HG03575 (cell line): Measurements from ENCODE around the gene COQ5.

Experiments used
- ATAC-seq: cut with Tn5 transposase; IDR thresholded peaks from one replicate; pipeline ENCODE4 v1.9.1; 2021; ENCODE audit not compliant: unreplicated experiment, insufficient number of reproducible peaks, low FRiP score; ENCODE audit errors: extremely low read depth

The COQ5 gene

DNA sequence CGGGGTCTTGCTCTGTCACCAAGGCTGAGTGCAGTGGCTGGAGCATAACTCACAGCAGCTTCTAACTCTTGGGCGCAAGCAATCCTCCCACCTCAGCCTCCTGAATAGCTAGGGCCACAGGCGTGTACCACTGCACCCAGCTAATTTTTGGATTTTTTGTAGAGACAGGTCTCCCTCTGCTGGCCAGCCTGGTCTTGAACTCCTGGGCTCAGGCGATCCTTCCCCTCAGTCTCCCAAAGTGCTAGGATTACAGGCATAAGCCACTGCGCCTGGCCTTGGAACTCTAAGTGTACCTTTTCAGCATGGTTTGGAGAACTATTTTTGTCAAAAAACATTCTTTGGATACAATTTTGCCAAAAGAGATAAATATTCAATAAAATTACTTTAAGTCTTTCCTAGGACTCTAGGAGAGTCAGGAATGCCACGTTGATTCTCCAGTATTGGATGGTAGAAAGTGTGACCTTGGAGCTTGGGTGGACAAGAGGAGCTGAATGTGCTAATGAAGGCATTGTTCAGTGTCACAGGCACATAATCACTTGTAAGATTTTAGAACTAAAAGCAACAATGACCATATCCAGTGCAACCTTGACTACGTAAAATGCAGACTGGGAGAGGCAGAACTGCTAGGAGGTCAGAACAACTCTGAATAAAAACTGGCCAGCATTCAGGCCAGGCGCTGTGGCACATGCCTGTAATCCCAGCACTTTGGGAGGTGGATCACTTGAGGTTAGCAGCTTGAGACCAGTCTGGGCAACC is 62.2 kb downstream of the COQ5 start:
- ATAC-seq, result no peak

- ATAC-seq, result no peak
Measured at GRCh38 chr12:120465756-120466155, 63.2 kb downstream of the COQ5 start.

GRCh38 chr12:120463712-120464111 is 65.2 kb downstream of the COQ5 start:
- no peak for ATAC-seq

DNA sequence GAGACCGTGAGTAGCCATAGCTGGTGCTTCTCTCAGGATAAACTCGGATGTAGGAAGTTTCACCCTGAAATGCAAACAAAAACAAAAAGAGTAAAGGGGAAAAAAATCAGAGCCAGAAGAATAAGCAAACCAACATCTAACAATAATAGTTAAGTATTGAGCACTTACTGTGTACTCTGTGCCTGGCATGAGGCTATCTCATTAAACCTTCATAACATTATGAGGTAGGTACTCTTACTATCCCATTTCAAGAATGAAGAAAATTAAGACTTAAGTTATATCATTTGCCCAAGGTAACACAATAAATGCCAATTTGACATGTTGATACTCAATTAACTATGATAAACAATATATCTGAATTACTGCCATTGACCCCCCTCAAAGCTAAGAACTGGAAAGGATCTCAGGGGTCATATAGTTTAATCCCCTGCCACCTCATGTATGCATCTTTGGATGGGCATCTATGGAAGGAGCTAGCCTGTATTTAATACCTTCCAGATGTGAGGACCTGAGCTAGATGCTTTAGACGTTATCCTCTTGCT is 66.8 kb downstream of the COQ5 start:
- ATAC-seq, result no peak

DNA sequence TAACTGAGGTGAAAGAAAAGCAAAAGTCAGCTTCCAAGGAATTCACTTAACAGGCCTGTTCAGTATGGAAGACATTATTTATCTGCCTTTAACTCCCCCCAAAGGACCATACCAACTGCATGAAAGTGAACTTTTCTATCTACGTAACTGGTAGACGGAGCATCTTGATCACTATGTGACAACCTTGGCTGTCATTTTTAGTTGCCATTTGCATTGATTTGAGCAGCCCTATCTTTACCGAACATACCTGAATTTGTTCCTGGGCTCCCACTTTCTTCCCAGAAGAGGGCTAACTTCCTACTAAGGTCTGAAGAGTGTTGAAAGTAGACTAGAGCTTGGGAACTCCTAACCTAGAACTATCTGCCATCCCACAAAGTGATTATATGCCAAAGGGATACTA is 68.8 kb downstream of the COQ5 start:
- ATAC-seq, result no peak

- ATAC-seq, result no peak
Measured at GRCh38 chr12:120457133-120457532, 71.8 kb downstream of the COQ5 start.

- ATAC-seq, result no peak
Measured at GRCh38 chr12:120455302-120455701, 73.7 kb downstream of the COQ5 start.

DNA sequence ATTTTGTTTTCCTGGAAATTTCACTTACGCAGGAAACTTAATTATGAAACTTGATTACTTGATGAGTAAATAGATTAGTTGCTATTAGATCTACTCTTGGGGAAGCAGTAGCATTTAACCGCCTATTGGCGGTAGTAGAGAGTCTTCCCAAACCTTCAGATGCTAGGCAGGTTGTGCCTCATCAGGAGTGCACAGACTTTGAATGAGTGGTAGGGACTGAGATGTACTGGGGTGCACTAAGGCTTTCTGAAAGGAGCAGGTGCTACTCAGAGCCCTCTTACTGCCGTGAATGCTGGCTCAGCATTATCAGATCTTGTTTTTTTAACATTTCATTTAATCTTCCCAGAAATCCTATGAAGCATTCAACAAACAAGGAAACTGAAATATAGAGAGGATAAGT is 75.0 kb downstream of the COQ5 start:
- ATAC-seq, result no peak
